Hepatocyte (in vitro differentiated cells): Measurements from ENCODE around the gene CDK10.

ENCODE experiments used
- CTCF ChIP-seq: fragments of 200-600 bp; sonication (generic); IDR thresholded peaks from 2 replicates; pipeline ENCODE4 v1.5.1; 2016; ENCODE audit warnings: antibody characterized with exemption, mild to moderate bottlenecking; ENCODE audit not compliant: poor library complexity
- EZH2phosphoT487 ChIP-seq: fragments of 200-600 bp; sonication (generic); IDR thresholded peaks from one replicate; pipeline ENCODE4 v1.6.1; 2018; ENCODE audit warnings: antibody characterized with exemption, mild to moderate bottlenecking, low read depth, moderate library complexity; ENCODE audit not compliant: unreplicated experiment, severe bottlenecking

- no peak for TF ChIP-seq CTCF
- no peak for TF ChIP-seq EZH2phosphoT487
Observed at GRCh38 chr16:89733322-89733721, 46.8 kb downstream of the CDK10 start.
